GM18951 (cell line): Measurements from ENCODE around the gene TBC1D13.

Source experiments
- POLR2A ChIP-seq: IDR thresholded peaks from 4 replicates; pipeline ENCODE4 v1.6.1; 2011; ENCODE audit warnings: mild to moderate bottlenecking; ENCODE audit not compliant: insufficient read length, insufficient read depth; ENCODE audit errors: extremely low read depth
- in situ Hi-C: fragments of 300-500 bp; cut with MboI; formaldehyde crosslinking; loops from one replicate; pipeline ENCODE4 v1.12.0; 2022; ENCODE audit warnings: low sequenced_read_pairs, mixed read lengths, inconsistent platforms; ENCODE audit not compliant: unreplicated experiment

TBC1D13 gene

DNA sequence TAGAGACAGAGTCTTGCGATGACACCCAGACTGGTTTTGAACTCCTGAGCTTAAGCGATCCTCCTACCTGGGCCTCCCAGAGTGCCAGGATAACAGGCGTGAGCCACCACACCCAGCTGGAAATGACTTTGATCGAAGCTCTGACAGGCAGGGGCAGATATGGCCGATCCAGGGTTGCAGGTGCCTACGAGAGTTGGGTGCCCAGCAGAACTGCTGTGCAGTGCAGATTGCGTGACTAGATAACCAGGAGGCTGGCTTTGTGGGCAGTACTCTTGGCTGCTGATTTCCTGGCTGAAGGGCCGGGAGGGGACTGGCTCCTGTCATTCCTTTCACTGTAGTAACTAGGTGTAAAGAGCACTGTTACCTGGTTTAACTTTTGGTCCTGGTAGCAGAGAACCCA lies 11.8 kb downstream of the TBC1D13 start:
- in situ Hi-C loops: no loop called here
- TF ChIP-seq POLR2A: no peak

DNA sequence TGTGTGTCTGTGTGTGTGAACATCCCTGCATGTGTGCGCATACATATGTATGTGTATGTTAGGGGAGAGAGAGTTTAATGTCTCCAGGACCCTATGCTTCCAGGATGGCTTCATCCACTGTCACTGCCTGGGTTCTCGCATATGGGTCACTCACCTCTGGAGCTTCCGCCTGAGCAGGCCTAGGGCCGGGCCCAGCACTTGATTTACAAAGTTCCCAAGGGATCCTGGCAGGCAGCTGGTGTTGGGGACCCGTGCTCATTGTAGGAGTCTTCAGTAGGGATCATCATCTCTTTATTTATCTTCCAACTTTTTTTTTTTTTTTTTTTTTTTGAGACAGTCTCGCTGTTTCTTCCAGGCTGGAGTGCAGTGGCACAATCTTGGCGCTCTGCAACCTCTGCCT lies 13.0 kb downstream of the TBC1D13 start:
- TF ChIP-seq POLR2A: no peak
- in situ Hi-C loops: no loop called here

DNA sequence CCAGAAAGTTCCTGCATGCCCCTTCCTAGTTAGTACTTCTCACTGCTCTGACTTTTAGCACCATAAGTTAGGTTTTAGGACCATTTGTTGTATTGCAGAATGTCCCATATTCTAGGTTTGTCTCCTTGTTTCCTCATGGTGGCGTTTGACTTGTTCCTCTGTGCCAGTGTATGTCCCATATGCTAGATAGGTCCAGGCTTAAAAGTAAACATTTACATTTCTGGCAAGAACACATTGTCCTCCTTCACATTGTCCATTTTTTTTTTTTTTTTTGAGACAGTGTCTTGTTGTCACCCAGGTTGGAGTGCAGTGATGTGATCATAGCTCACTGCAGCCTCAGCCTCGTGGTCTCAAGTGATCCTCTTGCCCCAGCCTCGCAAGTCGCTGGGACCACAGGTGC lies 15.4 kb downstream of the TBC1D13 start:
- no peak for TF ChIP-seq POLR2A
- in situ Hi-C loops: no loop called here

DNA sequence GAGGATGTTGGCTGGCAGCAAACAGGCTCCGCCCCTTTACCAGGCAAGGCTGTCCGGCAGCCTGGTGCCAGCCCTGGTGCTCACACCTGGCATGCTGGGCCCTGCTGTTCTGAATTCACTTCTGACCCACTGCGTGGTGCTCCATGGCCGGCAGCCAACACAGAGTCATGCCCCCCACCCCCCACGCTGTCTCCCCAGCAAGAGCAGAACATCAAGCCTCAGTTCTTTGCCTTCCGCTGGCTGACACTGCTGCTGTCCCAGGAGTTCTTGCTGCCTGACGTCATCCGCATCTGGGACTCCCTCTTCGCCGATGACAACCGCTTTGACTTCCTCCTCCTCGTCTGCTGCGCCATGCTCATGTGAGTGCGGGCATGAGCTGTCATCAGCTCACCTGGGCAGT lies 18.6 kb downstream of the TBC1D13 start:
- no peak for TF ChIP-seq POLR2A
- in situ Hi-C loops: no loop called here

DNA sequence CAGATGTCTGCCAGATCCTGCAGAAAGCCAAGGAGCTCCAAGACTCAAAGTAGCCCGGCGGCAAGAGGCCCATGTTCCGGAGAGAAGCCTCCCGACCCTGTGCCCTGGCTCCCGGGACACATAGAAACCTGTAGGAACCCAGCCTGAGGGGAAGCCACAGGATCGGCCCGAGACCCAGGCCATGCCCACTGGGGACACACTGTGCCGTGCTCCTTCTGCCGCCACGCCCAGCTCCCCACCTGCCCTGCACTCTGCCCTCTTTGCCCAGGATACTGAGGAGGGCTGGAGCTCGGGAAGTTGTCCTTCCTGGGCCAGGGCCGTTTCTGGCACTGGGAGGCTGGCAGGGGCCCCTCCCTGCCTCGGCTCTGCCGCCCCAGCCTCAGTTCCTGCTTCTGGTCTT lies 20.8 kb downstream of the TBC1D13 start:
- no peak for TF ChIP-seq POLR2A
- in situ Hi-C loops: no loop called here

DNA sequence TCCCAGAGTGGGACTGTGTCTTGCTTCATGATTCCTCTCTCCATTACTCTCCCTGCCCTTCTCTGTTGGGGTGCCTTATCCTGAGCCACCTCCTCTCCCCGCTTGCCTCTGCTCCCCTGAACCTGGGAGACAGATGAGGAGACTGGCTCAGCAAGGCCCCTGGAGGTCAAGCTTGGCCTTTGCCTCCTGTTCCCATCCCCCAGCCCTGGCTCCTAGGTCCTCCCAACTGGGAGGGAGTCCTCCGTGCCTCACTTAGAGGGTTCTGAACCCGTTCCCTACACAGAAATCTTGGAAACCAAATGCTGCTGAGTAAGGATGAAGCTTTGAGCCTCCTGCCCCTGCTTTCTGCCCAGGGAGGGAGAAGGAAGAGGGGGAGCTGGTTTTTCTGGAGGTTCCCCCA lies 21.5 kb downstream of the TBC1D13 start:
- in situ Hi-C loops: no loop called here
- no peak for TF ChIP-seq POLR2A

DNA sequence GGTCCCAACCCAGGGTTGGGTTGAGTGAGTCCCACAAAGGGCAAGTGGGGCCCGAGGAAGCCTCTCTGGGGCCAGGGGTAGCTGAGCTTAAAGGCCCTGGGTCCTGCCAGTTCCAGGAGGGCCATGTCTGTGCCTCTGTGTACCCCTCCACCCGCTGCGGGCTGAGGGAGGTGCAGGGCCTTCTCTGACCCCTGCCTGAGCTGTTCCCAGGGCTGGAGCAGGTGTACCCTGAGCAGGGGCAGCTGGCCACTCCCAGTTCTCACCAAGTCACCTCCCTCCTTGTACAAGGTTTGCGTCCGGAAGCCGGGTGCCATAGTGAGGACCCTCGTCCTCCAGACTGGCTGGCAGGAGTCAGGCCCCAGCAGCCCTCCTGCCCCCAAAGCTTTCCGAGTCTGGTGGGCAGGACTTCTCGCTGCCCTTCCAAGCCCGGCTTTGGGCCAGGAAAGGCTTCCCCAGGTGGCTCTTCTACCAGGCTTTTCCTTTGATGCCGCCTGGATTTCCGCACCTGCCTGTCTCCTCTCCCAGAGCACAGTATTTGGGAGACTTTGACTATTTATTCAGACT lies 22.1 kb downstream of the TBC1D13 start:
- TF ChIP-seq POLR2A: no peak
- in situ Hi-C loops: no loop called here

DNA sequence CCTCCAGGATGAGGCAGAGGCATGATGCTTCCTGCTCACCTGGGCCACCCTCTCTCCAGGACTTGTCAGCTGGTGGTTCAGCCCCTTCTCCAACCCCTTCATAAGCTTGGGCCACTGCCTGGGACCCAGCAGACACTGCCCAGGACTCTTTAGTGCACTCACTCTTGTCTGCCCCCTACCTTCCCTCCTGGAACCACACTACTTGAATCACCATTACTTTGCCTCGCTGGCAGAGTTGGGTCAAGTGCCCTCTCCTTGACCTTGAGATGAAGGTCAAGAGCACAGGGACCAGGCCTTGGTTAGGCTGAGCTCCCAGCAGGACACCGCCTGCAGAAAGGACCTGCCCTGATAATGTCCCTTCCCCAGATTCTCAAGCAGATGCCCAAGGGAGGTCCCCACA lies 22.8 kb downstream of the TBC1D13 start:
- no peak for TF ChIP-seq POLR2A
- in situ Hi-C loops: no loop called here

DNA sequence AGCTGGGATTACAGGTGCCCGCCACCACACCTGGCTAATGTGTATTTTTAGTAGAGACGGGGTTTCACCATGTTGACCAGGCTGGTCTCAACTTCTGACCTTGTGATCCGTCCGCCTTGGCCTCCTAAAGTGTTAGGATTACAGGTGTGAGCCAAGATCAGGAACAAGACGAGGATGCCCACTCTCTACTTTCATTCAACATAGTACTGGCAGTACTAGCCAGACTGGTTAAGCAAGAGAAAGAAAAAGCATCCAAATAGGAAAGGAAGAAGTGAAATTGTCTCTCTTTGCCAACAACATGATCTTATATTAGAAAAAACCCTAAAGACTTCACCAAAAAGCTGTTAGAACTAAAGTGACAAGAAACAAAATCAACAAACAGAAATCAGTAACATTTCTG lies 23.8 kb downstream of the TBC1D13 start:
- in situ Hi-C loops: no loop called here
- TF ChIP-seq POLR2A: no peak

DNA sequence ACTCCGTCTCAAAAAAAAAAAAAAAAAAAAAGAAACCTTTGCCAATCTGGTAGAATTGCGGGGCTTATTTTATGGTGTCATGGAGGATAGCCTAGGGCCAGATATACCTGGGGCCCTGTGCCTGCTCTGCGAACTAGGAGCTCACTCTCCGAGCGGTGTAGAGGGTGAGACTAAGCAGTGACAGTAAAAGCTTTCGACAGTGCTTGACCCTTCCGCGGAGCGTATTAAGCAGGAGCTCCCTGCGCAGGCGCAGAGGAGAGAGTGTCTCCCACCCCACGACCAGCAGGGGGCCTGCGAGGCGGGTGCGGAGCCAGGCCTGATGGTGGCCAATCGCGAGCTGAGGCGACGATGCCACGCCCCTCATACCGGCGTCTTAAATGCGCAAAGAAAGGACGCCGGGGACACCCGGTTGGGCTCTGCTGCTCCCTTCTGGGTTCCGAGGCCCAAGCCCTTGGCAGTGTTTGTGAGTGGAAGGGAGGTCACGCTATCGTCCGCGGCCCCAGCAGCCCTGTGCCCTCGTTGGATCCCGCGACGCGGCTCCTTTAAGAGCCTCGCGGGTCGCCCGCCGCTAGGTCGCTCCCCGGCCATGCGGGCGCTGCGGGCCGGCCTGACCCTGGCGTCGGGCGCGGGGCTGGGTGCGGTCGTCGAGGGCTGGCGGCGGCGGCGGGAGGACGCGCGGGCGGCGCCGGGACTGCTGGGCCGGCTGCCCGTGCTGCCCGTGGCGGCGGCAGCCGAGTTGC lies 31.2 kb downstream of the TBC1D13 start, which contains the start of gene ENDOG:
TSS of gene ENDOG (plus strand) at position 402 of the 740 bp plus-strand sequence. CDS start at position 587, 185 bp downstream.
- peak; percentile 91 for TF ChIP-seq POLR2A
- in situ Hi-C loops: no loop called here

DNA sequence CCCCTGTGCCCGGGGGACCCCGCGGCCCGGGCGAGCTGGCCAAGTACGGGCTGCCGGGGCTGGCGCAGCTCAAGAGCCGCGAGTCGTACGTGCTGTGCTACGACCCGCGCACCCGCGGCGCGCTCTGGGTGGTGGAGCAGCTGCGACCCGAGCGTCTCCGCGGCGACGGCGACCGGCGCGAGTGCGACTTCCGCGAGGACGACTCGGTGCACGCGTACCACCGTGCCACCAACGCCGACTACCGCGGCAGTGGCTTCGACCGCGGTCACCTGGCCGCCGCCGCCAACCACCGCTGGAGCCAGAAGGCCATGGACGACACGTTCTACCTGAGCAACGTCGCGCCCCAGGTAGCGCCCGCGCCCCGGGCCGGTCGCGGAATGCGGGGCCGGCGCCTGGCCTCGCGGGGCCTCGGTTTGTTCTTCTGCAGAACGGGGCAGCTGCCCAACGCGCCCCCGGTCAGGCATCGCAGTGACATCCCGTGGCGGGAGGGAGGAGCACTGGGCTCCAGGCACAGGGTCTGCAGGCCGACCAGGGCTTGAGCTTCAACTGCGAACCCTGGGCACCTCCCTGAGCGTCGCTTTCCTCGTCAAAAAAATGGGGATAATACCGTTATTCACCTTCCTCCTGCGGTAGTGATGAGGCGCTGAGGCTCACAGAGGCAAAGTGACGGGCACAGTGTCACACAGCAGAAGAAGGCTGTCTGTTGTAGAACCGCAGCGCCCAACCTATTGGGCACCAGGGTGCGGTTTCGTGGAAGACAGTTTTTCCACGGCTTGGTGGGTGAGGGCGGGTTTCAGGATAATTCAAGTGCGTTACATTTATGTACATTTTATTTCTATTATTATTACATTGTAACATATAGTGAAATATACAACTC lies 32.0 kb downstream of the TBC1D13 start:
- TF ChIP-seq POLR2A: no peak
- in situ Hi-C loops: no loop called here

DNA sequence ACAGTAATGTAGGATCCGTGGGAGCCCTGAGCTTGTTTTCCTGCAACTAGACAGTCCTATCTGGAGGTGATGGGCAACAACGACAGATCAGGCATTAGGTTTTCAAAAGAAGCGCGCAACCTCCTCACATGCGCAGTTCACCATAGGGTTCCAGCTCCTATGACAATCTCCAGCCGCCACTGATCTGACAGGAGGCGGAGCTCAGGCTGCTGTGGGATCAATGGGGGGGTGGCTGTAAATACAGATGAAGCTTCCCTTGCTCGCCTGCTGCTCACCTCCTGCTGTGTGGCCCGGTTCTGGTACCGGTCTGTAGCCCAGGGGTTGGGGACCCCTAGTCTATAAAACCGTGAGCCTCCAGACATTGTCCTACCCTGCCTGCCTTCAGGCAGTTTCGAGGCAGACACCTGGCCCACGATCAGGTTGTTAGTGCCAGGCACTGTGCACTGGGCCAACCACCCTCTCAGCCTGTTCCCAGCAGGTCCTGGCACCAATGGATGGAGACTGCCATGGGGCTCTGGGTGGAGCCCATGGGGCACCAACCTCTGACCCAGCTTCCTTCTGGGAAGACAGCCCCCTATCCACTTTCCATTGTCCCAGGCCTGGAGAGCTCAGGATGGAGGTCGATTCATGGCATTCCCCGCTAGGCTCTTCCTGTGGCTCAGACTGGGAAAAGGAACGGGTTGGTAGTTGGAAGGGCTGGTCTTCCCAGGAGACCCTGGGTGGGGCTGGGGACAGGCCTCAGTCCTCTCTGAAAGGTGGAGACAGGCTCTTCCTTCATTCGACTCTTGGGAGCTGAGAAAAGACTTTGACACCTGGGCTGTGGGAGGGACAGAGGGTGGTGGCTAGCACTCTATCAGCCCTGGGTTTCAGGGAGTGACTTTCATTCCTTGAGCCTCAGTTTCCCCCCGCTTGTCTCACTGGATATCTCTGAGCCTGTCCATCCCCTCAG lies 32.9 kb downstream of the TBC1D13 start:
- TF ChIP-seq POLR2A: no peak
- in situ Hi-C loops: no loop called here
